ENCODE results near the gene TSC22D1. TPM values are rescaled to one million over a fixed set of nuclear protein-coding genes. Genes with fewer than 3 reads are reported as not detected.

TSC22D1 gene
- total RNA-seq, 4 donors from 2014 or later = 223 to 389 (median 262) TPM

DNA sequence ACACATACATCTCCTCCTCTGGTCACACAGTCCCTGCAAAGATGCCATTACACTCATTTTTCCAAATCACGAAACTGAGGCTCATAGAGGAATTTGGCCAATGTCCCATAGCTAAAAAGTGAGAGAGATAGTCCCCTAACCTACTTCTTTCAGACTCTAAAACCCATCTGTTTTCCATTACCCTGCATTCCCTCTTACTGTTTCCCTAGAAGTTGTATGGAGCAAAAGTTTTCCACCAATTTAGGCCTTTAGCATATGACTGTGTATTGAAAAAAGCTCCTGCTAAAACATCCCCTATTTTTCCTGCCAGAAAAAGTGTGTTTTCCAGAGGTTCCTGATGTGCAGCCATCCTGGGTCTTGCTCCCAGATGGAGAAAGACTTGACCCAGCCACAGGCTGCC, 186.3 kb downstream of the TSC22D1 start:
- 75 to 86% methylated on average over 1 of the region's 1 CpG for WGBS, 2 donors (ENCODE audit: low coverage in 1 of 2)
- Histone ChIP-seq H3K36me3 (peaks cover 0 to 27% of the 10 kb centered on the region in 2 donors), H3K4me1 (peaks cover 0 to 12% (median 0%) of the 10 kb centered on the region in 3 donors), H3K27me3 (no peaks in the 10 kb centered on the region), H3K4me3 (no peak overlapping the region), H3K27ac (no peak overlapping the region), H3K9me3 (no peaks in the 10 kb centered on the region)
- no peak for ATAC-seq
- TF ChIP-seq EP300 (IDR thresholded peaks at IDR 0.05) (no peak), POLR2AphosphoS5 (IDR thresholded peaks at IDR 0.05) (no peak), POLR2A (IDR thresholded peaks at IDR 0.05) (no peak)
- TF ChIP-seq, protein P1, sequence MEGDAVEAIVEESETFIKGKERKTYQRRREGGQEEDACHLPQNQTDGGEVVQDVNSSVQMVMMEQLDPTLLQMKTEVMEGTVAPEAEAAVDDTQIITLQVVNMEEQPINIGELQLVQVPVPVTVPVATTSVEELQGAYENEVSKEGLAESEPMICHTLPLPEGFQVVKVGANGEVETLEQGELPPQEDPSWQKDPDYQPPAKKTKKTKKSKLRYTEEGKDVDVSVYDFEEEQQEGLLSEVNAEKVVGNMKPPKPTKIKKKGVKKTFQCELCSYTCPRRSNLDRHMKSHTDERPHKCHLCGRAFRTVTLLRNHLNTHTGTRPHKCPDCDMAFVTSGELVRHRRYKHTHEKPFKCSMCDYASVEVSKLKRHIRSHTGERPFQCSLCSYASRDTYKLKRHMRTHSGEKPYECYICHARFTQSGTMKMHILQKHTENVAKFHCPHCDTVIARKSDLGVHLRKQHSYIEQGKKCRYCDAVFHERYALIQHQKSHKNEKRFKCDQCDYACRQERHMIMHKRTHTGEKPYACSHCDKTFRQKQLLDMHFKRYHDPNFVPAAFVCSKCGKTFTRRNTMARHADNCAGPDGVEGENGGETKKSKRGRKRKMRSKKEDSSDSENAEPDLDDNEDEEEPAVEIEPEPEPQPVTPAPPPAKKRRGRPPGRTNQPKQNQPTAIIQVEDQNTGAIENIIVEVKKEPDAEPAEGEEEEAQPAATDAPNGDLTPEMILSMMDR (IDR thresholded peaks at IDR 0.05) = no peak

DNA sequence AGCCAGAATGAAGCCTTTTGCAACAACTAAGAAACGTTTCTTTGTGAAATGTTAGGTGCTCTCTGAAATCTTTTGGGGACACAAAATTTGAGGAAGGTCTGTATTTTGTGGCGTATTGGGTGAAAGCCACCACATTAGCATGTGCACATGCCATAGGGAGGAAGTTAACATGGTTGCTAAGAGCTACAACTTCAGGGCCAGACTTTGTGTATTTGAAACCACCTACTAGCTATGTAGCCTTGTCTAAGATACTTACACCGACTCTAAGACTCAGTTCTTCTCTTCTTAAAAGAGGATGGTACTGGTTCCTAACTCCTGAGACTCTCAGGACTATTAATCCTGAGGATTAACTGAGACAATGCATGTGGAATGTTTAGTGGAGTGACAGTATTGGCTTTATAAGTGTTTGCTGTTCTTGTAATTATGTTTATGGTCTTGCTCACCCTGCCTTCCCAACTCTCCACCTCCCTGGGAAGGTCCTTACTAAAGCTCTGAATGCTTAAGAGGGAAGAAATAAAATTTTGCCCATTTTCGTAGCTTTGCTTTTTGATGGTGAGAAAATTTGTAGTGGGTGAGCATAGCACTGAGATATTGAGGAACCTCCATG, 187.0 kb downstream of the TSC22D1 start:
- Histone ChIP-seq H3K4me1 (peaks cover 0 to 8% (median 0%) of the 10 kb centered on the region in 3 donors), H3K4me3 (no peak overlapping the region), H3K27me3 (no peaks in the 10 kb centered on the region), H3K36me3 (peaks cover 0 to 27% of the 10 kb centered on the region in 2 donors), H3K27ac (no peak overlapping the region), H3K9me3 (no peaks in the 10 kb centered on the region)
- 81 to 93% methylated on average over 2 to 4 of the region's 4 CpGs for WGBS, 2 donors (ENCODE audit: low coverage in 1 of 2)
- TF ChIP-seq, protein P1 (IDR thresholded peaks at IDR 0.05) = no peak
- TF ChIP-seq EP300 (IDR thresholded peaks at IDR 0.05) = no peak
- ATAC-seq = no peak

DNA sequence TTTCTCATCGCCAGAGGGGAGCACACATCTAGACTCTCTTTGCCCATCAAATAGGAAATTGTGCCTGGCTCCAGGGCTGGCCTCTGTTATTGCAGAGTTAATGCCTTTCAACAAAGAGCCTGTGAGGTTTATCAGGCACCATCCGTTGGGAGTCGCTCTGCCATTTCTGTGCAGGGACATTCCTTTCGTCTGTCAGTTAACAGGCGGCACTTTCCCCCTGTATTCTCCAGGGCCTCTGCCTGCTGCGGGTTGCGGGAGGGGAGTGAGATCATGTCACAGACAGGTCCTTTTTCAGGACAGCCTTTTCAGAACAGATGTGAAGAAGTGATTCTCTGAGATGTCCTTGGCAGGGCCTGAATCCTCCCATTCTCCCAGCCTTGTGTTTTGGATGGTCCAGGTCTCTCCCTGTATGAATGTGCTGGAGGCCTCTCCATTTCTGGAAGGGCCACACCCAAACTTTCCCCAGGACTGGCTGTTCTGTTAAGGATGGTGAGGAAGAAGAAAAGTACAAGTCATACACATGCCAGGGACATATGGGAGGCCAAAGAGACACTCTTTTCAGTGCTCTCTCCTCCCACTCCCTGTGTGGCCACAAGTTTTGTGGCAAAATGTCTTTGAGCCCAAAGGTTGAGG, 187.6 kb downstream of the TSC22D1 start:
- no peaks in the 10 kb centered on the region for H3K9me3 ChIP-seq
- peaks cover 0 to 4% (median 0%) of the 10 kb centered on the region in 3 donors for H3K4me1 ChIP-seq
- no peak for TF ChIP-seq EP300 (IDR thresholded peaks at IDR 0.05)
- no peak for TF ChIP-seq POLR2AphosphoS5 (IDR thresholded peaks at IDR 0.05)
- TF ChIP-seq, protein P1 (IDR thresholded peaks at IDR 0.05) = no peak
- TF ChIP-seq POLR2A (IDR thresholded peaks at IDR 0.05) = no peak
- H3K4me3 ChIP-seq = no peak overlapping the region
- no peak overlapping the region for H3K27ac ChIP-seq
- WGBS, 2 donors (ENCODE audit: low coverage in 1 of 2) = 80 to 100% methylated on average over 1 of the region's 7 CpGs
- ATAC-seq = no peak
- no peaks in the 10 kb centered on the region for H3K27me3 ChIP-seq
- H3K36me3 ChIP-seq = peaks cover 0 to 27% of the 10 kb centered on the region in 2 donors

DNA sequence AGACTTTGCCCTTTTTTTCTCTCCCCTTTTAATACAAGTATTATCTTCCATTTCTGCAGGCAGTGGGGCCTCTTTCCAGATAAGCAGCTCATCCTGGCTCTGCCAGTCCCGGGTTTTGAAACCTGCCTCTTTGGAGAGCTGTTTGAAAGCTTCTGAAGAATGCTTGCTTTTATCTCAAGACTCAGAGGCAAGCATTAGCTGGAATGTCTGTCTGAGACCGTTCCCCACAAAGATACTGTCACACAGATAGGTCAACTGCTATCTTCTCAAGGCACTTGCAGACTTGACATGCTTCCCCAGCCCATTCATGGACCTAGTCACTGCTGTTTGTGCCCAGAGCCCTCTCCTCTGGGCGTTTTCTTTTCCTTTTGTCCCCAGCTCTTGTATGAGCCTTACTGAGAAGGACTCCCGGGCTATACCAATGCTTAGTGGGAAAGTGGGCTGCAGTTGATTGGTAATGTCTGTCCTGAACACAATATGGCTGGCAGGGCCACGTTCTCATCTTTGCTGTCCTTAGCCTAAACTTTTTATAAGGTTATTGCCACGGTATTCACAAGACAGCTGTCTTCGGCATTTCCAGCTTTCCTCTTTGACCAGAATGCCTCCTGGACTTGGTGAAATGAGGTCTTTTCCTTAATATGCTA, 189.1 kb downstream of the TSC22D1 start:
- Histone ChIP-seq H3K4me3 (no peak overlapping the region), H3K27me3 (no peaks in the 10 kb centered on the region), H3K9me3 (no peaks in the 10 kb centered on the region), H3K4me1 (no peaks in the 10 kb centered on the region), H3K27ac (no peak overlapping the region), H3K36me3 (peaks cover 0 to 27% of the 10 kb centered on the region in 2 donors)
- TF ChIP-seq POLR2AphosphoS5 (IDR thresholded peaks at IDR 0.05) (no peak), EP300 (IDR thresholded peaks at IDR 0.05) (no peak), POLR2A (IDR thresholded peaks at IDR 0.05) (no peak)
- TF ChIP-seq, protein P1 (IDR thresholded peaks at IDR 0.05) = no peak
- no peak for ATAC-seq
- 71 to 76% methylated on average over 6 of the region's 7 CpGs for WGBS, 2 donors (ENCODE audit: low coverage in 1 of 2)
